GM12878 (cell line): ENCODE results near the gene TTC32.

ENCODE experiments used
- ATF2 ChIP-seq: IDR thresholded peaks from 2 replicates; pipeline ENCODE4 v1.6.1; 2012; ENCODE audit warnings: low read length, inconsistent platforms
- BCLAF1 ChIP-seq: fragments of 450-650 bp; IDR thresholded peaks from 2 replicates; pipeline ENCODE4 v1.6.1; 2017; ENCODE audit warnings: antibody characterized with exemption, mild to moderate bottlenecking, moderate library complexity
- CBFB ChIP-seq: IDR thresholded peaks from 2 replicates; pipeline ENCODE4 v1.6.1; 2016; ENCODE audit warnings: antibody characterized with exemption, low read depth
- CEBPB ChIP-seq, 2 experiments: fragments of 150-350 bp in 1 of 2; IDR thresholded peaks; 2 replicates each; pipeline ENCODE4 v1.6.1; 2012 to 2014; ENCODE audit warnings: low read depth in 2 of 2, low read length in 2 of 2, borderline replicate concordance in 1 of 2, inconsistent platforms in 1 of 2
- CREM ChIP-seq: IDR thresholded peaks from 2 replicates; pipeline ENCODE4 v1.6.1; 2014; ENCODE audit warnings: antibody characterized with exemption, low read depth
- CTCF ChIP-seq, 3 experiments: IDR thresholded peaks in 2 of 3; conservative IDR thresholded peaks in 1 of 3; 2 replicates each; pipeline ENCODE4 v1.5.1; 2011; ENCODE audit warnings: low read depth in 3 of 3, low read length in 3 of 3, mild to moderate bottlenecking in 3 of 3, control low read depth in 2 of 3, moderate library complexity in 2 of 3, inconsistent platforms in 1 of 3, mixed read lengths in 1 of 3; ENCODE audit not compliant: control insufficient read depth in 2 of 3, insufficient read depth in 1 of 3; ENCODE audit errors: extremely low read depth in 1 of 3
- EP300 ChIP-seq, 2 experiments: fragments of 150-350 bp in 1 of 2; IDR thresholded peaks; 2 replicates each; pipeline ENCODE4 v1.6.1; 2011 to 2012; ENCODE audit warnings: low read depth in 2 of 2, low read length in 2 of 2, borderline replicate concordance in 1 of 2, improper control_type of control experiment in 1 of 2, inconsistent platforms in 1 of 2; ENCODE audit not compliant: control insufficient read depth in 1 of 2
- EZH2 ChIP-seq: IDR thresholded peaks from 2 replicates; pipeline ENCODE4 v1.6.1; 2012; ENCODE audit warnings: low read depth, mild to moderate bottlenecking, control low read depth, inconsistent platforms, low read length, borderline replicate concordance; ENCODE audit not compliant: control insufficient read depth
- POLR2A ChIP-seq: IDR thresholded peaks from 2 replicates; pipeline ENCODE4 v1.6.1; 2011; ENCODE audit warnings: low read depth, mild to moderate bottlenecking, low read length
- RAD21 ChIP-seq: IDR thresholded peaks from 2 replicates; pipeline ENCODE4 v1.6.1; 2011; ENCODE audit warnings: mild to moderate bottlenecking, low read depth, low read length, moderate library complexity; ENCODE audit not compliant: insufficient read depth
- SIN3A ChIP-seq: IDR thresholded peaks from 2 replicates; pipeline ENCODE4 v1.6.1; 2012; ENCODE audit warnings: low read depth, low read length, improper control_type of control experiment
- SMC3 ChIP-seq: IDR thresholded peaks from 2 replicates; pipeline ENCODE4 v1.6.1; 2011; ENCODE audit warnings: low read length, improper control_type of control experiment, borderline replicate concordance
- SPI1 ChIP-seq: IDR thresholded peaks from 2 replicates; pipeline ENCODE4 v1.6.1; 2011; ENCODE audit warnings: low read depth, mild to moderate bottlenecking, low read length, moderate library complexity, borderline replicate concordance; ENCODE audit not compliant: insufficient read depth
- SREBF2 ChIP-seq: IDR thresholded peaks from 2 replicates; pipeline ENCODE4 v1.6.1; 2012; ENCODE audit warnings: mild to moderate bottlenecking, low read length

- TF ChIP-seq CEBPB (IDR thresholded peaks at IDR 0.05; ENCODE audit: borderline replicate concordance in 1 of 2, low read depth in 2 of 2, low read length in 2 of 2) (no peak), CREM (no peak), SMC3 (no peak), SREBF2 (no peak), BCLAF1 (no peak), POLR2A (no peak), CTCF (IDR thresholded peaks at IDR 0.05 in 2 of 3, conservative IDR thresholded peaks at IDR 0.05 in 1 of 3; ENCODE audit: control insufficient read depth in 2 of 3, extremely low read depth in 1 of 3, insufficient read depth in 1 of 3, low read depth in 3 of 3, low read length in 3 of 3) (no peak), SPI1 (no peak), EZH2 (no peak), EP300 (IDR thresholded peaks at IDR 0.05; ENCODE audit: borderline replicate concordance in 1 of 2, control insufficient read depth in 1 of 2, low read depth in 2 of 2, low read length in 2 of 2) (no peak), ATF2 (no peak), CBFB (no peak), RAD21 (no peak), SIN3A (no peak)
Observed at GRCh38 chr2:19942199-19942598, 40.4 kb upstream of the TTC32 start.
